IMR-90 (cell line): Measurements from ENCODE around the gene CMSS1. TPM values are rescaled to one million over a fixed set of nuclear protein-coding genes. Genes with fewer than 3 reads are reported as not detected.

Experiments used
- ATAC-seq: fragments of 200-7000 bp; cut with Tn5 transposase; 2 replicates; pipeline ENCODE4 v1.9.1; 2020; ENCODE audit warnings: low read depth, mild to moderate bottlenecking, moderate library complexity
- BruUV-seq: library from RNA; stranded (reverse); fragments of 400-500 nt; replicated peaks from 2 replicates; lab custom pipeline; 2021; lab: Mats Ljungman, UMichigan
- CTCF ChIA-PET: fragments of 300-600 bp; formaldehyde crosslinking; extraction: SDS; loops from one replicate; lab custom pipeline; 2021; ENCODE audit warnings: antibody characterized with exemption; lab: Yijun Ruan, JAX
- POLR2A ChIA-PET: fragments of 300-600 bp; sonication (Branson Sonifier 250); formaldehyde crosslinking; loops from one replicate; lab custom pipeline; 2022; ENCODE audit warnings: antibody characterized with exemption; ENCODE audit not compliant: unreplicated experiment; lab: Charles Lee
- DNase-seq: peaks from one replicate; pipeline ENCODE4 v3.0.0; 2013
- H2AFZ ChIP-seq: replicated peaks from 2 replicates; pipeline ENCODE3; 2013; ENCODE audit warnings: low read length, mild to moderate bottlenecking; ENCODE audit not compliant: poor library complexity
- H2AK5ac ChIP-seq: 2 replicates; pipeline ENCODE4 v1.6.1; 2013; ENCODE audit warnings: low read depth, low read length, inconsistent platforms
- H2AK9ac ChIP-seq: replicated peaks from 2 replicates; pipeline ENCODE3; 2013; ENCODE audit warnings: mild to moderate bottlenecking, low read depth, low read length, moderate library complexity; ENCODE audit not compliant: poor library complexity
- H2BK120ac ChIP-seq: 2 replicates; pipeline ENCODE4 v1.6.1; 2013; ENCODE audit warnings: low read depth, low read length, inconsistent platforms
- H2BK15ac ChIP-seq: 3 replicates; pipeline ENCODE4 v1.6.1; 2013; ENCODE audit warnings: low read depth, low read length, inconsistent platforms
- H2BK20ac ChIP-seq: 2 replicates; pipeline ENCODE4 v1.6.1; 2013; ENCODE audit warnings: low read depth, mild to moderate bottlenecking, inconsistent platforms, low read length, moderate library complexity
- H2BK5ac ChIP-seq: 2 replicates; pipeline ENCODE4 v1.6.1; 2013; ENCODE audit warnings: mild to moderate bottlenecking, low read depth, low read length, inconsistent platforms; ENCODE audit not compliant: poor library complexity, severe bottlenecking
- H3K14ac ChIP-seq: replicated peaks from 2 replicates; pipeline ENCODE4 v1.6.1; 2013; ENCODE audit warnings: low read depth, low read length, inconsistent platforms
- H3K18ac ChIP-seq: 2 replicates; pipeline ENCODE4 v1.6.1; 2013; ENCODE audit warnings: low read depth, low read length, control low read depth
- H3K23ac ChIP-seq: 2 replicates; pipeline ENCODE4 v1.6.1; 2013; ENCODE audit warnings: low read depth, low read length, inconsistent platforms
- H3K27ac ChIP-seq: 2 replicates; pipeline ENCODE4 v1.5.1; 2013; ENCODE audit warnings: mild to moderate bottlenecking, control low read depth, low read length; ENCODE audit not compliant: insufficient read depth
- H3K27me3 ChIP-seq: 2 replicates; pipeline ENCODE4 v1.6.1; 2013; ENCODE audit warnings: low read length; ENCODE audit not compliant: control insufficient read depth, insufficient read depth
- H3K36me3 ChIP-seq: 2 replicates; pipeline ENCODE4 v1.6.1; 2013; ENCODE audit warnings: low read length, mixed read lengths; ENCODE audit not compliant: control insufficient read depth, insufficient read depth
- H3K4ac ChIP-seq: 2 replicates; pipeline ENCODE4 v1.6.1; 2013; ENCODE audit warnings: low read depth, low read length, inconsistent platforms
- H3K4me1 ChIP-seq: 2 replicates; pipeline ENCODE4 v1.6.1; 2013; ENCODE audit warnings: low read length, mixed read lengths; ENCODE audit not compliant: control insufficient read depth, insufficient read depth
- H3K4me2 ChIP-seq: 2 replicates; pipeline ENCODE4 v1.6.1; 2013; ENCODE audit warnings: low read depth, mild to moderate bottlenecking, control low read depth, low read length, moderate library complexity
- H3K4me3 ChIP-seq: 2 replicates; pipeline ENCODE4 v1.5.1; 2013; ENCODE audit warnings: low read depth, mild to moderate bottlenecking, control low read depth, low read length, moderate library complexity; ENCODE audit not compliant: insufficient read depth
- H3K56ac ChIP-seq: 2 replicates; pipeline ENCODE4 v1.6.1; 2013; ENCODE audit warnings: low read length, inconsistent platforms; ENCODE audit not compliant: insufficient read depth; ENCODE audit errors: extremely low read depth
- H3K79me1 ChIP-seq, 2 experiments: 2 replicates each; pipeline ENCODE4 v1.6.1; 2013; ENCODE audit warnings: low read length in 2 of 2, inconsistent platforms in 1 of 2, low read depth in 1 of 2
- H3K9ac ChIP-seq: 2 replicates; pipeline ENCODE4 v1.6.1; 2013; ENCODE audit warnings: low read depth, low read length, control low read depth
- H3K9me1 ChIP-seq: 2 replicates; pipeline ENCODE4 v1.6.1; 2013; ENCODE audit warnings: low read length, inconsistent platforms; ENCODE audit not compliant: insufficient read depth
- H3K9me3 ChIP-seq: 2 replicates; pipeline ENCODE4 v1.6.1; 2013; ENCODE audit warnings: low read length; ENCODE audit not compliant: control insufficient read depth, insufficient read depth
- H4K20me1 ChIP-seq: 2 replicates; pipeline ENCODE4 v1.6.1; 2013; ENCODE audit warnings: low read length, inconsistent platforms; ENCODE audit not compliant: insufficient read depth
- H4K5ac ChIP-seq: 2 replicates; pipeline ENCODE4 v1.6.1; 2013; ENCODE audit warnings: mild to moderate bottlenecking, low read depth, low read length, control low read depth
- H4K8ac ChIP-seq, 2 experiments: 2 replicates each; pipeline ENCODE4 v1.6.1; 2013; ENCODE audit warnings: low read depth in 2 of 2, low read length in 2 of 2, control low read depth in 1 of 2, inconsistent platforms in 1 of 2
- H4K91ac ChIP-seq: 2 replicates; pipeline ENCODE4 v1.6.1; 2013; ENCODE audit warnings: low read depth, low read length, inconsistent platforms; ENCODE audit not compliant: insufficient read depth
- BHLHE40 ChIP-seq: fragments of 150-350 bp; IDR thresholded peaks from 2 replicates; pipeline ENCODE4 v1.6.1; 2016; ENCODE audit warnings: mild to moderate bottlenecking, low read depth, low read length
- CEBPB ChIP-seq: IDR thresholded peaks from 2 replicates; pipeline ENCODE4 v1.6.1; 2012; ENCODE audit warnings: low read depth, low read length, improper control_type of control experiment
- CTCF ChIP-seq: conservative IDR thresholded peaks from 2 replicates; pipeline ENCODE4 v1.5.1; 2012; ENCODE audit warnings: mild to moderate bottlenecking, low read depth, low read length, improper control_type of control experiment
- ELK1 ChIP-seq: fragments of 150-350 bp; IDR thresholded peaks from 2 replicates; pipeline ENCODE4 v1.6.1; 2016; ENCODE audit warnings: low read depth, mild to moderate bottlenecking, low read length, moderate library complexity, borderline replicate concordance
- FOS ChIP-seq: fragments of 150-350 bp; IDR thresholded peaks from 2 replicates; pipeline ENCODE4 v1.6.1; 2016; ENCODE audit warnings: low read depth, low read length
- MAFK ChIP-seq: IDR thresholded peaks from 2 replicates; pipeline ENCODE4 v1.6.1; 2012; ENCODE audit warnings: low read depth, low read length, improper control_type of control experiment
- MXI1 ChIP-seq: IDR thresholded peaks from 2 replicates; pipeline ENCODE4 v1.6.1; 2012; ENCODE audit warnings: low read depth, mild to moderate bottlenecking, low read length, moderate library complexity, borderline replicate concordance
- NFE2L2 ChIP-seq: fragments of 150-350 bp; IDR thresholded peaks from 2 replicates; pipeline ENCODE4 v1.6.1; 2016; ENCODE audit warnings: low read depth, mild to moderate bottlenecking, low read length
- POLR2A ChIP-seq: IDR thresholded peaks from 2 replicates; pipeline ENCODE4 v1.6.1; 2012; ENCODE audit warnings: mild to moderate bottlenecking, low read depth, low read length
- RCOR1 ChIP-seq: IDR thresholded peaks from 2 replicates; pipeline ENCODE4 v1.6.1; 2012; ENCODE audit warnings: mild to moderate bottlenecking, low read length, improper control_type of control experiment; ENCODE audit not compliant: insufficient replicate concordance
- RFX5 ChIP-seq: IDR thresholded peaks from 2 replicates; pipeline ENCODE4 v1.8.0; 2012; ENCODE audit warnings: low read depth, mild to moderate bottlenecking, low read length, moderate library complexity
- dilution Hi-C: fragments of 300-500 bp; cut with HindIII; formaldehyde crosslinking; loops from one replicate; pipeline ENCODE4 v1.14.3; 2018; ENCODE audit warnings: low sequenced_read_pairs; ENCODE audit not compliant: unreplicated experiment
- in situ Hi-C: fragments of 300-500 bp; cut with MboI; formaldehyde crosslinking; loops from 3 replicates; pipeline ENCODE4 v1.14.3; 2019; ENCODE audit warnings: low sequenced_read_pairs, inconsistent platforms, mixed read lengths
- intact Hi-C: fragments of 100-400 bp; cut with micrococcal nuclease; formaldehyde crosslinking; loops from 2 replicates; pipeline ENCODE4 v1.10.0; 2022
- polyA plus RNA-seq, 3 experiments: library from polyadenylated mRNA; depleted of rRNA; stranded (reverse); fragments of >200 nt; gene quantifications; 2 replicates each; pipeline ENCODE4 v1.2.3, GENCODE V29; 2012; ENCODE audit warnings: low replicate concordance in 1 of 3
- total RNA-seq: library from RNA; depleted of rRNA; stranded (reverse); fragments of >200 nt; gene quantifications from 2 replicates; pipeline ENCODE4 v1.2.3, GENCODE V29; 2012
- TF ChIP-seq, protein P1 (sequence below): fragments of 150-350 bp; IDR thresholded peaks from 2 replicates; pipeline ENCODE4 v1.6.1; 2017; ENCODE audit warnings: mild to moderate bottlenecking, antibody characterized with exemption, low read length, low read depth

Gene CMSS1
- total and polyA plus RNA-seq, 2 of the 4 experiments (the other 2 are of a cell fraction): 12.5 to 13.6 TPM

GRCh38 chr3:99923873-99924272 is 106.2 kb downstream of the CMSS1 start:
- Histone ChIP-seq H2BK120ac (no peak overlapping the region), H3K9me3 (no peaks in the 10 kb centered on the region), H3K27me3 (no peaks in the 10 kb centered on the region), H2BK5ac (no peak overlapping the region), H3K4me3 (no peak overlapping the region), H3K9me1 (peaks cover 12% of the 10 kb centered on the region), H2AK5ac (no peak overlapping the region), H3K14ac (no peak overlapping the region), H3K79me1 (peaks cover 0 to 13% of the 10 kb centered on the region in 2 experiments; a peak in 3 of 4 replicates), H3K56ac (no peak overlapping the region), H2BK20ac (no peak overlapping the region), H3K4ac (no peak overlapping the region), H4K5ac (no peak overlapping the region), H4K20me1 (0 out of 2 replicates have a peak, but pooled peaks cover 3% of the 10 kb centered on the region), H4K91ac (no peak overlapping the region), H3K4me1 (peaks cover 11% of the 10 kb centered on the region), H2AK9ac (no peak overlapping the region), H3K27ac (no peak overlapping the region), H2BK15ac (no peak overlapping the region), H3K23ac (no peak overlapping the region), H3K36me3 (no peaks in the 10 kb centered on the region), H3K4me2 (no peak overlapping the region), H2AFZ (no peak overlapping the region), H3K9ac (no peak overlapping the region), H4K8ac (no peak overlapping the region), H3K18ac (no peak overlapping the region)
- intact Hi-C loops: no loop called here
- ATAC-seq (no peak), DNase-seq (no peak)
- POLR2A ChIA-PET: no interaction called here
- BruUV-seq: no TSS peak
- in situ Hi-C loops: no loop called here
- dilution Hi-C loops: no loop called here
- TF ChIP-seq CEBPB (no peak), NFE2L2 (no peak), RCOR1 (no peak), MXI1 (no peak), ELK1 (no peak), RFX5 (no peak), CTCF (no peak), MAFK (no peak), POLR2A (no peak), BHLHE40 (no peak), FOS (no peak)
- TF ChIP-seq, protein P1, sequence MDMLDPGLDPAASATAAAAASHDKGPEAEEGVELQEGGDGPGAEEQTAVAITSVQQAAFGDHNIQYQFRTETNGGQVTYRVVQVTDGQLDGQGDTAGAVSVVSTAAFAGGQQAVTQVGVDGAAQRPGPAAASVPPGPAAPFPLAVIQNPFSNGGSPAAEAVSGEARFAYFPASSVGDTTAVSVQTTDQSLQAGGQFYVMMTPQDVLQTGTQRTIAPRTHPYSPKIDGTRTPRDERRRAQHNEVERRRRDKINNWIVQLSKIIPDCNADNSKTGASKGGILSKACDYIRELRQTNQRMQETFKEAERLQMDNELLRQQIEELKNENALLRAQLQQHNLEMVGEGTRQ: no peak
- CTCF ChIA-PET: no interaction called here
